Colonic mucosa (tissue), 4 donors: Measurements from ENCODE around the gene IQSEC1. TPM values are rescaled to one million over a fixed set of nuclear protein-coding genes. Genes with fewer than 3 reads are reported as not detected.

ENCODE experiments used
- DNase-seq: peaks from one replicate; pipeline ENCODE4 v3.0.0-alpha.2; 2020
- H3K27ac ChIP-seq: fragments of 200-600 bp; one replicate; pipeline ENCODE4 v1.8.0; 2021
- H3K27me3 ChIP-seq: fragments of 200-600 bp; one replicate; pipeline ENCODE4 v1.8.0; 2021
- H3K36me3 ChIP-seq: fragments of 200-600 bp; one replicate; pipeline ENCODE4 v1.8.0; 2021
- H3K4me1 ChIP-seq: fragments of 200-600 bp; one replicate; pipeline ENCODE4 v1.8.0; 2021; ENCODE audit warnings: mild to moderate bottlenecking
- H3K4me3 ChIP-seq: fragments of 200-600 bp; one replicate; pipeline ENCODE4 v1.8.0; 2021
- H3K9ac ChIP-seq, 2 donors: one replicate each; pipeline ENCODE4 v1.7.0; 2013; ENCODE audit warnings: control low read depth in 2 of 2, low read depth in 2 of 2, low read length in 2 of 2
- H3K9me3 ChIP-seq: fragments of 200-600 bp; one replicate; pipeline ENCODE4 v1.8.0; 2021
- CTCF ChIP-seq: fragments of 200-600 bp; IDR thresholded peaks from one replicate; pipeline ENCODE4 v1.8.0; 2022; ENCODE audit warnings: antibody characterized with exemption, mild to moderate bottlenecking
- intact Hi-C: fragments of 100-400 bp; cut with DNase I; formaldehyde crosslinking; loops from one replicate; pipeline ENCODE4 v1.14.1; 2022
- total RNA-seq, 2 donors: library from RNA; stranded (reverse); fragmentation: NEBNext Ultra II Directional in 1 of 2; extraction: Animal tissue kit (Norgen Biotek cat#: 25700) in 1 of 2; gene quantifications; one replicate each; pipeline ENCODE4 v1.2.1, GENCODE V29; 2021
- donor health status: healthy.
- donor health status: DM: no; HTN: no; CAD: no.
- donor health status: DM: no; HTN: no; CAD: no.

IQSEC1 gene
- total RNA-seq, 2 donors from 2014 or later = 14.8 to 19.2 TPM

DNA sequence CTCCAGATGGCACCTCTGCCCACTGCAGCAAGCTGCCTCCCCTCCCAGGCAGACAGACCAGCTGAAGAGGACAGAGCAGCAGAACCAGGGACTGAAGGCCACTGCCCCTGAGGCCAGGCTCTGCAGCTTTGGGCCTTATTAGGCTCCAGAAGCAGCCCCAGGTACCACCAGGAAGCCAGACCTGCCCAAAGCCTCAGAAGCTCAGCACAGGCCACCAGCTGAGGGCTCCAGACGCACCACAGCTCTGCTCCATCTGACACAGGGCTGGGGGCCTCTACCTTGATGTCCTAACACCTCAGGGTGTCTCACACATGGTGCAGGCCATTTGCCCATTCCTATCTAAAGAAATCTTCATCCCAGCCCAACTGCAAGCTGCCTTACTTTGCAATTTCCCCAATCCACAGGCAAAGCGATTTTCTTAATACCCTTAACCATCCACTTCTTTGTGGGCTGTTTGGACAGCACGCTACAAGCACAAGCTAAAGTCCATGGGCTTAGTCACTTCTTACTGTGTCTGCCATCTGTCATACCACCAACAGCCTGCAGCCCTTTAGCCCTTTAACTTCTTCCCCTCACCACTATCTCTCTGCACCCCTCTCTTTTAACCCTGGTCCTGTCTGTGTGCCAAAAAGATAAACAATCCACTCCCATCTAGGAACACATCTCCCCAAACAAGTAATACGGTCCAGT lies 112.1 kb downstream of the IQSEC1 start:
- Histone ChIP-seq H3K4me1 (peaks cover 11% of the 10 kb centered on the region), H3K9ac (no peak overlapping the region), H3K27me3 (no peaks in the 10 kb centered on the region), H3K27ac (no peak overlapping the region), H3K4me3 (no peak overlapping the region), H3K36me3 (no peaks in the 10 kb centered on the region), H3K9me3 (no peaks in the 10 kb centered on the region)
- DNase-seq = no peak
- no peak for TF ChIP-seq CTCF
- intact Hi-C loops = no loop called here

GRCh38 chr3:12960497-12960896 lies 112.7 kb downstream of the IQSEC1 start:
- no peak for TF ChIP-seq CTCF
- Histone ChIP-seq H3K4me1 (peaks cover 6% of the 10 kb centered on the region), H3K36me3 (no peaks in the 10 kb centered on the region), H3K27ac (no peak overlapping the region), H3K27me3 (no peaks in the 10 kb centered on the region), H3K4me3 (no peak overlapping the region), H3K9ac (no peak overlapping the region), H3K9me3 (no peaks in the 10 kb centered on the region)
- intact Hi-C loops = no loop called here
- DNase-seq = no peak

DNA sequence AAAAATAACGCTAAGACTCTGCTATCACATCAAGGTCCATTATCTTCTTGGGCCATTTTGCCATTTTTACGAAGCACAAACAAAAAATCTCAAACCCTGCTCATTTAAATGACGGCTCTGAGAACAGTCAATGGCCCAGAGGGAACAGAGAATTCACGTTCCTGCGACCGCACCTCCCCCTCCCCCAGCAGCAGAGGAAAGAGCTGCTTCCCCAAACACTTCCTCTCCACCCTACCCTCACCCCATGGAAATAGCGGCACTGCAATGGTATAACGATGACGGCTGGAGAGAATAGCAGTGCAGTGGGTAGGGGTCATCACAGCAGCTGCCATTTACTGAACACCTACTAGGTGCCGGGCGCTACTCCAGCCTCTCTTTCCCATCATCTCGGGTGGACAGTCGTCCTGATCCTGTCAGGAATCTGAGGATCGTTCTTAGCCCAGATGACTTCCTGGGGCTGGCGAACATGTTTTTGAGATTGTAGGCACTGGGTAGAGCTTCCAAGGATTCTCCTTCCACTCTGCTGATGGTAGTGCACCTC lies 113.3 kb downstream of the IQSEC1 start:
- intact Hi-C loops = no loop called here
- DNase-seq = no peak
- Histone ChIP-seq H3K27me3 (no peaks in the 10 kb centered on the region), H3K9ac (no peak overlapping the region), H3K4me3 (no peak overlapping the region), H3K9me3 (no peaks in the 10 kb centered on the region), H3K36me3 (no peaks in the 10 kb centered on the region), H3K4me1 (peaks cover 6% of the 10 kb centered on the region), H3K27ac (no peak overlapping the region)
- TF ChIP-seq CTCF = no peak

DNA sequence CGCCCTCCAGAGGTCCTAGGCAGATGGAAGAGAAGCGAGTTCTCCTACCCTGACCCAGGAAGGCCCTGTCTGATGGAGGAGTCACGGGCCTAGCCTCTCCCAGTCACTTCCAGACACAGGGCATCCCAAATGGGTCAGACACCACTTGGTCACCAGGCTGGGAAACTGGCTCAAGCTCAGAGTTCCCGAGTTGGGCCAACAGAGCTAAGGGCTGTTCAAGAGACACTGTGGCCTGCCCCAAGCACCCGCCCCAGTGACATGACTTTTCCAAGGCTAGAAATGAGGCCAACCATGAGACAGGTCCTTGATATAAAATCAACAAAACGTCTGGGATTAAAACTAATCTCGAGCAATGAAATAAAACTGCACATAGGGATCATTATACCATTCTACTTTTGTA lies 113.8 kb downstream of the IQSEC1 start:
- no peak for TF ChIP-seq CTCF
- H3K36me3 ChIP-seq = no peaks in the 10 kb centered on the region
- no peaks in the 10 kb centered on the region for H3K9me3 ChIP-seq
- H3K4me3 ChIP-seq = no peak overlapping the region
- intact Hi-C loops = no loop called here
- no peak overlapping the region for H3K9ac ChIP-seq
- no peak for DNase-seq
- H3K4me1 ChIP-seq = peaks cover 3% of the 10 kb centered on the region
- H3K27ac ChIP-seq = no peak overlapping the region
- no peaks in the 10 kb centered on the region for H3K27me3 ChIP-seq

GRCh38 chr3:12957824-12958792 lies 115.1 kb downstream of the IQSEC1 start:
- Histone ChIP-seq H3K36me3 (no peaks in the 10 kb centered on the region), H3K9ac (no peak overlapping the region), H3K9me3 (no peaks in the 10 kb centered on the region), H3K4me1 (no peaks in the 10 kb centered on the region), H3K27me3 (no peaks in the 10 kb centered on the region), H3K27ac (no peak overlapping the region), H3K4me3 (no peak overlapping the region)
- TF ChIP-seq CTCF = no peak
- intact Hi-C loops = no loop called here
- DNase-seq = no peak
